Stomach (tissue), 19 donors: ENCODE measurements around the gene DENND4C. TPM values are rescaled to one million over a fixed set of nuclear protein-coding genes. Genes with fewer than 3 reads are reported as not detected.

Experiments
- DNase-seq, 2 donors: peaks; one replicate each; pipeline versions ENCODE4 v3.0.0 to v3.0.0-alpha.2; 2013 to 2019
- H3K27ac ChIP-seq, 5 donors: fragments of 200-600 bp in 4 of 5; sonication (generic) in 4 of 5; one replicate each; pipeline ENCODE4 v1.5.1; 2013 to 2019; ENCODE audit warnings: mild to moderate bottlenecking in 1 of 5, moderate library complexity in 1 of 5
- H3K27me3 ChIP-seq, 3 donors: fragments of 200-600 bp; sonication (generic); one replicate each; pipeline ENCODE4 v1.5.1; 2017 to 2019; ENCODE audit warnings: mixed run types in 1 of 3
- H3K36me3 ChIP-seq, 4 donors: fragments of 200-600 bp; sonication (generic); 1 replicate in 3 of 4; 2 replicates in 1 of 4; pipeline ENCODE4 v1.5.1; 2016 to 2019
- H3K4me1 ChIP-seq, 4 donors: fragments of 200-600 bp; sonication (generic); one replicate each; pipeline ENCODE4 v1.5.1; 2016 to 2019
- H3K4me3 ChIP-seq, 4 donors: fragments of 200-600 bp; sonication (generic) in 3 of 4; one replicate each; pipeline ENCODE4 v1.5.1; 2016 to 2019; ENCODE audit warnings: mild to moderate bottlenecking in 1 of 4
- H3K9me3 ChIP-seq, 4 donors: fragments of 200-600 bp; sonication (generic); one replicate each; pipeline ENCODE4 v1.5.1; 2016 to 2019
- CTCF ChIP-seq, 7 experiments: fragments of 450-650 bp in 4 of 7; fragments of 200-600 bp in 3 of 7; sonication (generic) in 3 of 7; IDR thresholded peaks; one replicate each; pipeline ENCODE4 v1.5.1; 2016 to 2019; ENCODE audit warnings: antibody characterized with exemption in 7 of 7, control low read depth in 2 of 7, mild to moderate bottlenecking in 1 of 7
- EP300 ChIP-seq: sonication (generic); formaldehyde crosslinking; IDR thresholded peaks from one replicate; pipeline ENCODE4 v1.6.1; 2017; ENCODE audit warnings: antibody characterized with exemption
- POLR2A ChIP-seq, 4 donors: fragments of 450-650 bp; IDR thresholded peaks; one replicate each; pipeline ENCODE4 v1.6.1; 2016; ENCODE audit warnings: antibody characterized with exemption in 4 of 4, control low read depth in 2 of 4, mild to moderate bottlenecking in 1 of 4, moderate library complexity in 1 of 4
- POLR2AphosphoS5 ChIP-seq, 3 donors: sonication (generic); formaldehyde crosslinking; IDR thresholded peaks; one replicate each; pipeline ENCODE4 v1.6.1; 2016; ENCODE audit warnings: antibody characterized with exemption in 3 of 3
- WGBS, 5 donors: extraction: QIAGEN DNeasy Blood & Tissue Kit in 3 of 5; methylation state at CpG; one replicate each; pipeline versions ENCODE4 v1.1.5 to v1.1.7; 2013 to 2018; 5-methylcytosine and 5-hydroxymethylcytosine counted together
- intact Hi-C: fragments of 100-400 bp; cut with DNase I; formaldehyde crosslinking; loops from one replicate; pipeline ENCODE4 v1.15.1; 2023; ENCODE audit warnings: low total_unique reads
- long read RNA-seq, 10 donors: transcript quantifications; one replicate each; lab custom pipeline, GENCODE V29; 2026
- polyA plus RNA-seq, 3 donors: library from polyadenylated mRNA; stranded (reverse); fragments of 200-250 nt; gene quantifications; one replicate each; pipeline ENCODE4 v1.2.3, GENCODE V29; 2013
- total RNA-seq, 5 donors: library from RNA; depleted of rRNA; stranded (reverse); fragments of >200 nt; gene quantifications; one replicate each; pipeline versions ENCODE4 v1.1.0 to v1.2.3, GENCODE V29; 2014 to 2016
- donor health status: healthy with polysubstance abuse.
- donor health status: Bipolar disorder and iron deficiency.
- donor health status: healthy.

DENND4C gene
- total RNA-seq: 100 to 1,000 TPM in 2 of 5 donors, 10 to 100 TPM in 3; 46.0 to 226 (median 63.5) TPM
- polyA plus RNA-seq: 1 to 10 TPM; 6.3 to 9.3 (median 7.7) TPM
- long read RNA-seq, donor 1, partial matches to known transcripts: 4,622 of 4,720 reads
- long read RNA-seq, donor 1, other reads (novel, unspliced or antisense): 97 of 4,720 reads
- long read RNA-seq, donor 2, partial matches to known transcripts: 5,166 of 5,266 reads
- long read RNA-seq, donor 2, other reads (novel, unspliced or antisense): 98 of 5,266 reads
- long read RNA-seq, donor 3, partial matches to known transcripts: 4,364 of 4,508 reads
- long read RNA-seq, donor 3, other reads (novel, unspliced or antisense): 144 of 4,508 reads
- long read RNA-seq, donor 4, partial matches to known transcripts: 1,085 of 1,124 reads
- long read RNA-seq, donor 4, other reads (novel, unspliced or antisense): 39 of 1,124 reads
- long read RNA-seq, donor 5, partial matches to known transcripts: 5,417 of 5,545 reads
- long read RNA-seq, donor 5, other reads (novel, unspliced or antisense): 128 of 5,545 reads
- long read RNA-seq, donor 6, partial matches to known transcripts: 18,576 of 19,269 reads
- long read RNA-seq, donor 6, other reads (novel, unspliced or antisense): 693 of 19,269 reads
- long read RNA-seq, donor 7, partial matches to known transcripts: 7,043 of 7,223 reads
- long read RNA-seq, donor 7, other reads (novel, unspliced or antisense): 178 of 7,223 reads
- long read RNA-seq, donor 8, partial matches to known transcripts: 8,856 of 9,086 reads
- long read RNA-seq, donor 8, other reads (novel, unspliced or antisense): 230 of 9,086 reads
- long read RNA-seq, donor 9, partial matches to known transcripts: 9,737 of 9,963 reads
- long read RNA-seq, donor 9, other reads (novel, unspliced or antisense): 224 of 9,963 reads
- long read RNA-seq, donor 10, partial matches to known transcripts: 3,564 of 3,650 reads
- long read RNA-seq, donor 10, other reads (novel, unspliced or antisense): 85 of 3,650 reads

GRCh38 chr9:19230355-19231125 lies at the start of gene DENND4C:
Gene DENND4C, plus strand, starts transcription at chr9:19230693. Its CDS starts 45,482 bp downstream, at chr9:19276175.
- H3K4me3 ChIP-seq: peak within 1 kb of the TSS; percentile 68 to 98 (median 88)
- H3K27ac ChIP-seq: peak within 1 kb of the TSS; percentile 95 to 100 (median 97)
- intact Hi-C loops: no loop called here
- DNase-seq: peak; percentile 89 to 96
- H3K36me3 ChIP-seq: no peaks in the 10 kb centered on the region
- H3K4me1 ChIP-seq: peaks cover 16 to 37% (median 27%) of the 10 kb centered on the region in 4 donors
- H3K9me3 ChIP-seq: no peaks in the 10 kb centered on the region
- 0 to 1% (median 1%) methylated on average over 35 to 81 of the region's 86 CpGs for WGBS, 5 donors
- H3K27me3 ChIP-seq: no peaks in the 10 kb centered on the region
- TF ChIP-seq POLR2A (IDR thresholded peaks at IDR 0.05) (peak in 1 of 4 donors; percentile 48), POLR2AphosphoS5 (IDR thresholded peaks at IDR 0.05) (peak; percentile 13 to 94 (median 90)), EP300 (no peak), CTCF (IDR thresholded peaks at IDR 0.05) (peak in 2 of 7 experiments; percentile 9 to 27)

GRCh38 chr9:19180991-19181390 lies 49.5 kb upstream of the DENND4C start:
- intact Hi-C loops: no loop called here
- Histone ChIP-seq H3K36me3 (no peaks in the 10 kb centered on the region), H3K9me3 (no peaks in the 10 kb centered on the region), H3K4me1 (peaks cover 30 to 52% (median 39%) of the 10 kb centered on the region in 4 donors), H3K27ac (peak overlapping the region in 4 of 5 donors; percentile 31 to 49 (median 40)), H3K27me3 (no peaks in the 10 kb centered on the region), H3K4me3 (no peak overlapping the region)
- WGBS, 5 donors: 48 to 75% (median 60%) methylated on average over 5 of the region's 5 CpGs
- TF ChIP-seq CTCF (IDR thresholded peaks at IDR 0.05) (no peak), POLR2A (IDR thresholded peaks at IDR 0.05) (no peak)
- DNase-seq: peak in 1 of 2 donors; percentile 72

GRCh38 chr9:19181561-19181960 lies 48.9 kb upstream of the DENND4C start:
- no peak for TF ChIP-seq CTCF (IDR thresholded peaks at IDR 0.05)
- H3K27me3 ChIP-seq: no peaks in the 10 kb centered on the region
- intact Hi-C loops: no loop called here
- no peaks in the 10 kb centered on the region for H3K36me3 ChIP-seq
- peak overlapping the region in 4 of 5 donors; percentile 82 to 95 (median 92) for H3K27ac ChIP-seq
- no peak overlapping the region for H3K4me3 ChIP-seq
- 62 to 84% (median 74%) methylated on average over 5 of the region's 5 CpGs for WGBS, 5 donors
- DNase-seq: peak in 1 of 2 donors; percentile 36
- H3K4me1 ChIP-seq: peaks cover 30 to 57% (median 39%) of the 10 kb centered on the region in 4 donors
- H3K9me3 ChIP-seq: no peaks in the 10 kb centered on the region
